Head of caudate nucleus (tissue), 42 donors: ENCODE measurements around the gene NRXN2.

Source experiments
- DNase-seq, 42 donors: peaks; one replicate each; pipeline versions ENCODE4 v3.0.0 to v3.0.0-alpha.2; 2020 to 2021; ENCODE audit warnings: mixed read lengths in 7 of 42
- intact Hi-C: fragments of 100-400 bp; cut with DNase I; formaldehyde crosslinking; loops from one replicate; pipeline ENCODE4 v1.15.0; 2022

Gene NRXN2

DNA sequence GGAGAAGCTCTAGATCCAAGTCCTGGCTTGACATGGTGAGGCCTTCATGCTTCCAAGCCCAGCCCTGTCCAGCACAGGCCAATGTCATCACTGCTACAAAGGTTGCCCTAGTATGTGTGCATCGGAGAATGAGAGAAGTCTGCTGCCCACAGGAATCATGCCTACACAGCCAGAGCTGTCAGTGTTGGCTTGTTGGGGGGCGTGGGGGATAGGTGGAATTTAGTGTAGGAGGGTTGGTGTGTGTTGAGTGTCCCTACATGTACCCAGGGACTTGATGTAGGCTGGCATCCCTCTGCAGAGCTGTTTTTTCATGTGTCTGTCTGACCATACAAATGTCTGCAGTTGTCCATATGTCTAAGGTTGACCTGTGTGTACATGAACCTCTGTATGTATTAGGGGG lies 94.4 kb downstream of the NRXN2 start:
- DNase-seq: no peak
- intact Hi-C loops: no loop called here

- no peak for DNase-seq
- intact Hi-C loops: no loop called here
These were observed 95.6 kb downstream of the NRXN2 start for GRCh38 chr11:64627371-64627770.

DNA sequence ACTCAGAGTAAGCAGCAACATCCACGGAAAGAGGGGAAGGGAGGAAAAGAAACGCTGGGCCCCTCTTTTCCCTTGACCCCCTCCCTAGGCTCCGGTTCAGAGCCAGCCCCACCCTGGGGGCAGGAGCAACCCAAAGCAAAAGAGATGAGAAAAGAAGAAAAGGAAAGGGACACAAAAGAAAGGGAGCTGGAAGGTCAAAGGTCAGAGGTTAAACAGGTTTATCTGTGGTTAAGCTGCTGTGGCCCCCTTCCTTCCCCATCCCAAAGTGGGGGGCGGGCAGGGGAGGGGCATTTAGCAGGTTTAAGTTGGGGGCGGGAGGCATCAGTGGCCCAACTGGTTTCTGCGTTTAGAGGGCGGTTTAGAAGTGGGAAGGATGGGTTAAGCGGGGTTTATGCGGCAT lies 96.4 kb downstream of the NRXN2 start:
- no peak for DNase-seq

GRCh38 chr11:64624883-64625481 lies 98.0 kb downstream of the NRXN2 start:
- no peak for DNase-seq
- intact Hi-C loops: no loop called here

More for the DNA sequence above, 96.4 kb downstream of the NRXN2 start:
- intact Hi-C loops: no loop called here

DNA sequence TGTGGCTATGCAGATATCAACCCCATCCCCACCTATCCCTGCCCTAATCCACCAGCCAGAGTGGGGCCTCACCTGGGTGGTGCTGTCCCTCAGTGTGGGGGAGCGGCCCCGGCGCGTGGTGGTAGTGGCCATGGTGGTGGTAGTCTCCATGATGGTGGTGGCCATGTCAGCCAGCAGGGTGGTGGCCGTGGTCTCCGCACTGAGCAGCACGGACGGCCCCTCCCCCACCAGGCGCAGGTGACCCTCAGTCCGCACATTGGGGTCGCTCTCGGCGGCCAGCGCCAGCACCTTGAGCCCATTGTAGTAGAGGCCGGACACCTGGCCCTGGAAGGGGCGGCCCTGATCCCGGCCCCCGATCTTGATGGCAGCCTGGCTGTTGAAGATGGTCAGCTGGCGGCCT lies 100.3 kb downstream of the NRXN2 start:
- intact Hi-C loops: no loop called here
- no peak for DNase-seq

DNA sequence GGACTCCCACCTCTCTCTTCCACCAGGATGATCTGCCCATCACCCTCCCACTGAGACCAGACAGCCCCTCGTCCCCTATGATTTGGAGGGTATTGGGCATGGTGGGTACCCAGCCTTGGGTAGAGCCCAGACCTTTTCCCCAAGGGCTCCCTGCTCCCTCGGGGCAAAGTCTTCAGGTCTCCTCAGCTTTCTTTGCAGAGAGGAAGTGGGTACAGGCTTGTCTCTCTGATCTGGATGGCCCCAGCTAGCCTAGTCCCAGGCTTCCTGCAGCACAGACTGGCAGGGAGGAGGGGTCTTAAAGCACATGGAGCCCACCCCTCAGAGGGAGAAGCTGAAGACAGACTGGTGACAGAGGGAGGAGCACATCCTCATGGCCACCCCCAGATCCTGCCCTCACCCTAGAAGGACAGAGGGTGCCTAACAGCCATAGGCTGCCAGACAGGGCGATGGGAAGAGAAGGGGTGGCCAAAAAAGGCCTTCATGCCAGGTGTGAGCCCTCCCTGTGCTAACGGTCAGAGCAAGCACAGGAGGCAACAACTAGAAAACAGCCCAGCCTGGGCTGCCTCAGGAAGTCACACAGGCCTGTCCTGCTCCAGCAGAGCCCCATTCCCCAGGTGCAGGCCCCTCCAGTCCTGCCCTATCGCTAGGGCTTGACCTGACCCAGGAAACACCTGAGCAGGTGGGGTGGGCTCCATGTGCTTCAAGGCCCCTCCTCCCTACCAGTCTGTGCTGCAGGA lies 101.5 kb downstream of the NRXN2 start:
- no peak for DNase-seq
- intact Hi-C loops: no loop called here

GRCh38 chr11:64620381-64620971 lies 102.5 kb downstream of the NRXN2 start:
- DNase-seq: peak in 28 of 42 donors; percentile 30 to 85 (median 64)
- intact Hi-C loops: no loop called here

DNA sequence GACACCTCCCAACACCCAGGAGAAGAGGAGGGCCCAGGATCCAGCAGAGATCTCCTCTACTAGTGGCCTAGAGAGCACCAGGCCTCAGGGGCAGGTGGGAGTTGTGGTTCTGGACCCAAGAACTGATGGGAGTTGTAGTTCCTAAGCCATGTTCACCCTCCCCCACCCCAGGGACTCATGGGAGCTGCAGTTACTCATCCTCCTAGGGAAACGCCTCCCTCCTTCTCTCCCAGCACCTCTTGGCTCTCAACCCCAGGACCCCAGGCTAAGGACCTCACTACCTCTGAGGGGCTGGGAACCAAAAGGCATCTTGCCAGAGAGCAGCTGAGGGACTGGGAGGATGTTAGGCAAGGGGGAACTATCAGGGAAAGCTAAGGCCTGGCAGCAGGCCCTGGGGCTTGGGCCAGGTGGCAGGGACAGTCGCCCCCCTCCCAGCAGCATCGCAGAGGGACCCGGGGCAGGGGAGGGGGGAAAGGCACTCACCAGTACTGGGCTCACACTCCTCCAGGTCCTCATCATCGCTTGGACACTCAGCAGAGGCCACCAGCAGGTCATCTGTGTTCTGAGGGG lies 103.1 kb downstream of the NRXN2 start:
- intact Hi-C loops: no loop called here
- DNase-seq: peak in 41 of 42 donors; percentile 48 to 91 (median 75)

- intact Hi-C loops: no loop called here
- DNase-seq: peak in 38 of 42 donors; percentile 36 to 90 (median 68)
These were observed 103.8 kb downstream of the NRXN2 start for GRCh38 chr11:64619196-64619595.

- intact Hi-C loops: no loop called here
These were observed 106.2 kb downstream of the NRXN2 start for GRCh38 chr11:64616817-64617216.

GRCh38 chr11:64614917-64615316 lies 108.1 kb downstream of the NRXN2 start:
- no peak for DNase-seq
- intact Hi-C loops: no loop called here

More at GRCh38 chr11:64616817-64617216, 106.2 kb downstream of the NRXN2 start:
- no peak for DNase-seq

DNA sequence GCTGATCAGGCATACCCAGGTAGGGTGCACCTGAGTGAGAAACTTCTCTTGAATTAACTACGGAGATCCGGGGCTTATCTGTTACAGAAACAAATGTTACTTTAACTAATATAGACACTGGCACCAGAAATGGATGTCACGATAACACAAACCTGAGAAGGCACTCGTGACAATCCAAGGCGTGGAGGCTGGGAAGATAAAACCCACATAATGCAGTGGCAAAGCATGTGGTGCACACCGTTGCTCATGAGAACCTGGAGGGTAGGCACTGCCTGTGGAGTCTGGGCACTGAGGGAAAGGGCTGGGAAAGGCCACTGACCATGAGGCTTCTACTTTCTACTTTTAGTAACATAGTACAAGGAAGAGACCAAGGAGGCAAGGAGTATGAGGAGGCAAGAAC lies 109.3 kb downstream of the NRXN2 start:
- DNase-seq: peak in 5 of 42 donors; percentile 30 to 62 (median 41)

GRCh38 chr11:64611869-64612646 lies 110.9 kb downstream of the NRXN2 start:
- intact Hi-C loops: no loop called here

More for the DNA sequence above, 109.3 kb downstream of the NRXN2 start:
- intact Hi-C loops: no loop called here

DNA sequence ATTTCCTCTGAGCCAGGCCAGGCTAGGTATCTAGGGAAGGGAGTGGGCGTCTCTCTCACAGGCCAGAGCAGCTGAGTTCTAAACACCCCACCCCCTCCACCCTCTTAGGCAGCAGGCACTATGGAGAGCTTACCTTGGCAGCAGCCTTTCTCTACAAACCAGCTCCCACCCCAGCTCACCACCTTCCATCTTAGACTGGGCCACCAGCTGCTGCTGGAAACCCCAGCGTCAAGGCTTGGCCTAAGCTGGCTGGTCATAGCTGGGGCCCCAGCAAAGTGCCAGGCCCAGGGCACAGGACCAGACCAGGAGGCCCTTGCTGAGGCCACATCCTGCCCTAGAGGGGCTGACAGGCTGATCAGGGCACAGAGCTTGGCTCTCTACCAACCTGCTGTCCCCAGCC lies 111.8 kb downstream of the NRXN2 start:
- intact Hi-C loops: no loop called here
- DNase-seq: no peak

More at GRCh38 chr11:64611869-64612646, 110.9 kb downstream of the NRXN2 start:
- DNase-seq: peak in 27 of 42 donors; percentile 21 to 82 (median 53)

- intact Hi-C loops: no loop called here
- DNase-seq: no peak
These were observed 112.4 kb downstream of the NRXN2 start for GRCh38 chr11:64610596-64610995.

DNA sequence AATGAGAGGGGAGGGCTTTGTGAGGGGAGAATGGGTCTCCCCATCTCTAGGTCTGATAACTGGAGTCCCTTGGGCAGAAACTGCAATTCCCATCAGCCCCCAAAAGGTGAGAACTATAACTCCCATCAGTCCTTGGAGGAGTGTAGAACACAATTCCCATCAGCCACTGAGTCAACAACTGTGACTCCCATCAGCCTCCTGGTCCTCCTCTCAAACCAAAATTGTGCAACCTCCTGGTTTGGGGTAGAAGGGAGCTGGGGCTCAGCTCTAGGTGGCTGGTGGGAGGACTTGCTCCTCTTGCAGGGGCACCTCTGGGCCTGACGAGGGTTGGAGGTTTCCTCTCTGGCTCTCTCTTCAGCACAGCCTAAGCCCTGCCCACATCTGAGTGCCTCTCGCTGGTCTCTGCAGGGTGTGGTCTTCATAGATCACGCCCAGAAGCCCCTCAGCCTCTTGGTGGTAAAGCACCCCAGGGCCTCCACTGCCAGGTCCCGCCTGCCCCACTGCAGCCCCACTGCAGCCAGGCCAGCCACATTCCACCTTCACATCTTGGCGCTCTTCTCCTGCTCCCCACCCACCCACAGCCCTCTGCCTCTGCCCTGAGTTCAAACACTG lies 113.5 kb downstream of the NRXN2 start:
- intact Hi-C loops: no loop called here
- no peak for DNase-seq

- intact Hi-C loops: no loop called here
- DNase-seq: peak in 39 of 42 donors; percentile 16 to 85 (median 57)
These were observed 114.4 kb downstream of the NRXN2 start for GRCh38 chr11:64608636-64609035.

DNA sequence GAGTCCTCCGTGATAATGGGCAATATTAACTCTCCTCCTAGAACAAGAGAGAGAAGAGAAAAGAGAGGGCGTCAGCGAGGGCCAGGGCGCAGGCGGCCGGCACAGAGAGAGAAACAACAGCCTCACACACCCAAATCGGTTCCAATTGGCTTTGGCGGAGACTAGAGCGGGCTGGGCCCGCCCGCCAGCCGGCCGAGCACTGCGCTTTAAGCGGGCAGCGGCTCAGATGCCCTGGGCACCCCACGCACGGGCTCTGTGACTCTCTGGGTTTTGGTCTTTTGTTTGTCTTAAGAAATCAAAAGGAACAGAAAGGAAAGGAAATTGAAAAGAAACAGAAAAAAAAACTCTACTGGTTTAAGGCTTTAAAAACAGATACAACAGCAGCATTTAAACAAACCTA lies 115.0 kb downstream of the NRXN2 start:
- peak in 8 of 42 donors; percentile 32 to 59 (median 42) for DNase-seq
- intact Hi-C loops: no loop called here
